K562 (cell line): ENCODE data around the gene TMOD3. TPM values are rescaled to one million over a fixed set of nuclear protein-coding genes. Genes with fewer than 3 reads are reported as not detected.

ENCODE experiments used
- ARID3A ChIP-seq: IDR thresholded peaks from 2 replicates; pipeline ENCODE4 v1.6.1; 2012; ENCODE audit warnings: low read depth, low read length, improper control_type of control experiment, borderline replicate concordance
- BHLHE40 ChIP-seq: IDR thresholded peaks from 2 replicates; pipeline ENCODE4 v1.6.1; 2011; ENCODE audit warnings: low read length, improper control_type of control experiment
- BRD4 ChIP-seq: fragments of 200-600 bp; sonication (generic); IDR thresholded peaks from 2 replicates; pipeline ENCODE4 v1.6.1; 2017; ENCODE audit warnings: inconsistent platforms
- CREB1 ChIP-seq, 2 experiments: sonication (generic) in 1 of 2; formaldehyde crosslinking in 1 of 2; IDR thresholded peaks; 2 replicates each; pipeline versions ENCODE4 v1.6.1 to v1.8.0; 2012 to 2022; ENCODE audit warnings: inconsistent platforms in 1 of 2, mild to moderate bottlenecking in 1 of 2, missing genetic modification reagents in 1 of 2, moderate library complexity in 1 of 2
- CSDE1 ChIP-seq, 2 experiments: fragments of 450-650 bp; IDR thresholded peaks; 2 replicates each; pipeline ENCODE4 v1.6.1; 2016; ENCODE audit warnings: mild to moderate bottlenecking in 1 of 2
- ESRRB ChIP-seq: fragments of 250-450 bp; sonication (Bioruptor Pico); IDR thresholded peaks from 2 replicates; pipeline ENCODE4 v1.5.0; 2020; ENCODE audit warnings: mild to moderate bottlenecking, moderate library complexity, borderline replicate concordance
- FUS ChIP-seq: fragments of 200-400 bp; formaldehyde crosslinking; optimal IDR thresholded peaks from 2 replicates; pipeline ENCODE3; 2017; ENCODE audit warnings: low read depth, low read length
- HNRNPUL1 ChIP-seq: fragments of 200-400 bp; formaldehyde crosslinking; IDR thresholded peaks from 2 replicates; pipeline ENCODE4 v1.6.1; 2017; ENCODE audit warnings: low read length
- HOXB6 ChIP-seq: fragments of 250-450 bp; sonication (Bioruptor Pico); IDR thresholded peaks from 2 replicates; pipeline ENCODE4 v1.5.1; 2022; ENCODE audit warnings: mild to moderate bottlenecking, borderline replicate concordance
- JUNB ChIP-seq: fragments of 450-650 bp; formaldehyde crosslinking; conservative IDR thresholded peaks from 2 replicates; pipeline ENCODE4 v1.4.0; 2020; ENCODE audit warnings: mild to moderate bottlenecking
- MCM3 ChIP-seq: fragments of 450-650 bp; IDR thresholded peaks from 2 replicates; pipeline ENCODE4 v1.6.1; 2016
- MED1 ChIP-seq: sonication (generic); formaldehyde crosslinking; IDR thresholded peaks from 2 replicates; pipeline ENCODE4 v1.8.1; 2023; ENCODE audit warnings: missing genetic modification reagents, borderline replicate concordance
- MTA1 ChIP-seq: fragments of 450-650 bp; IDR thresholded peaks from 2 replicates; pipeline ENCODE4 v1.6.1; 2017; ENCODE audit warnings: borderline replicate concordance
- MXI1 ChIP-seq: IDR thresholded peaks from 2 replicates; pipeline ENCODE4 v1.6.1; 2011; ENCODE audit warnings: low read depth, mild to moderate bottlenecking, improper control_type of control experiment, low read length
- PCBP1 ChIP-seq: fragments of 200-400 bp; formaldehyde crosslinking; IDR thresholded peaks from 2 replicates; pipeline ENCODE4 v1.6.1; 2018; ENCODE audit warnings: mild to moderate bottlenecking, low read depth, low read length; ENCODE audit not compliant: poor library complexity, severe bottlenecking
- PHF20 ChIP-seq: fragments of 450-650 bp; IDR thresholded peaks from 2 replicates; pipeline ENCODE4 v1.6.1; 2018; ENCODE audit not compliant: partially characterized antibody
- PRMT5 ChIP-seq: sonication (generic); formaldehyde crosslinking; IDR thresholded peaks from 2 replicates; pipeline ENCODE4 v1.5.0; 2020; ENCODE audit warnings: missing genetic modification reagents
- RBM14 ChIP-seq: fragments of 200-400 bp; formaldehyde crosslinking; IDR thresholded peaks from 2 replicates; pipeline ENCODE4 v1.6.1; 2018; ENCODE audit warnings: low read depth, mild to moderate bottlenecking, low read length, moderate library complexity, borderline replicate concordance; ENCODE audit not compliant: insufficient read depth
- RBM22 ChIP-seq: fragments of 200-400 bp; formaldehyde crosslinking; IDR thresholded peaks from 2 replicates; pipeline ENCODE4 v1.6.1; 2018; ENCODE audit warnings: low read length, low read depth; ENCODE audit not compliant: poor library complexity, severe bottlenecking
- SAFB ChIP-seq: fragments of 200-400 bp; formaldehyde crosslinking; IDR thresholded peaks from 2 replicates; pipeline ENCODE4 v1.6.1; 2017; ENCODE audit warnings: low read depth, low read length, borderline replicate concordance
- SIRT6 ChIP-seq: IDR thresholded peaks from one replicate; pipeline ENCODE4 v1.6.1; 2012; ENCODE audit warnings: low read depth, mild to moderate bottlenecking, control low read depth, inconsistent platforms, low read length, moderate library complexity
- SMAD1 ChIP-seq: fragments of 150-350 bp; IDR thresholded peaks from 2 replicates; pipeline ENCODE4 v1.6.1; 2014; ENCODE audit warnings: low read length, low read depth; ENCODE audit not compliant: partially characterized antibody
- SMARCA4 ChIP-seq: fragments of 450-650 bp; IDR thresholded peaks from 2 replicates; pipeline ENCODE4 v1.6.1; 2016
- SMARCC2 ChIP-seq: fragments of 450-650 bp; IDR thresholded peaks from 2 replicates; pipeline ENCODE4 v1.6.1; 2017; ENCODE audit warnings: antibody characterized with exemption, moderate library complexity, mild to moderate bottlenecking, low read depth
- TAF9B ChIP-seq: fragments of 450-650 bp; IDR thresholded peaks from 2 replicates; pipeline ENCODE4 v1.6.1; 2018; ENCODE audit warnings: mild to moderate bottlenecking; ENCODE audit not compliant: partially characterized antibody
- XRCC4 ChIP-seq: IDR thresholded peaks from one replicate; pipeline ENCODE4 v1.6.1; 2011; ENCODE audit not compliant: insufficient read depth, insufficient read length; ENCODE audit errors: extremely low read depth
- ZNF143 ChIP-seq: sonication (generic); formaldehyde crosslinking; IDR thresholded peaks from 2 replicates; pipeline ENCODE4 v1.9.0; 2022; ENCODE audit warnings: mild to moderate bottlenecking, missing genetic modification reagents
- ZNF239 ChIP-seq: fragments of 250-450 bp; sonication (Bioruptor Pico); IDR thresholded peaks from 2 replicates; pipeline ENCODE4 v1.4.0; 2020; ENCODE audit warnings: mild to moderate bottlenecking
- ZNF324 ChIP-seq: fragments of 250-450 bp; sonication (Bioruptor Pico); IDR thresholded peaks from 2 replicates; pipeline ENCODE4 v1.4.0; 2020; ENCODE audit warnings: mild to moderate bottlenecking
- ZNF431 ChIP-seq: sonication (generic); formaldehyde crosslinking; IDR thresholded peaks from 2 replicates; pipeline ENCODE4 v1.8.0; 2022; ENCODE audit warnings: mild to moderate bottlenecking, missing genetic modification reagents
- ZNF589 ChIP-seq: fragments of 200-800 bp; sonication (Bioruptor generic); IDR thresholded peaks from 2 replicates; pipeline ENCODE4 v1.6.1; 2016; ENCODE audit warnings: low read depth, missing genetic modification characterization, missing compliant biosample characterization
- polyA plus RNA-seq, 8 experiments: library from polyadenylated mRNA; depleted of rRNA in 4 of 8; stranded (reverse) in 5 of 8; unstranded in 3 of 8; fragments of >200 nt; fragmentation: Nextera tagmentation in 2 of 8; fragmentation: Illumina TruSeq in 1 of 8; extraction: Ambion mirVana in 2 of 8; extraction: Trizol in 1 of 8; gene quantifications; 2 replicates each; pipeline versions ENCODE4 v1.2.1 to v1.2.3, GENCODE V29; 2011 to 2014; ENCODE audit warnings: inconsistent platforms in 1 of 8, missing spikeins in 1 of 8
- total RNA-seq, 7 experiments: library from RNA; depleted of rRNA in 6 of 7; stranded (reverse); fragments of >200 nt in 6 of 7; fragmentation: Illumina TruSeq in 2 of 7; extraction: Trizol in 2 of 7; gene quantifications; 2 replicates each; pipeline versions ENCODE4 v1.2.1 to v1.2.3, GENCODE V29; 2011 to 2021; ENCODE audit warnings: low replicate concordance in 1 of 7

The TMOD3 gene
- total and polyA plus RNA-seq, 9 of the 15 experiments (the other 6 are each of a cell fraction or from before 2014, with no cell fraction given): 6.8 to 45.0 (median 30.9) TPM

DNA sequence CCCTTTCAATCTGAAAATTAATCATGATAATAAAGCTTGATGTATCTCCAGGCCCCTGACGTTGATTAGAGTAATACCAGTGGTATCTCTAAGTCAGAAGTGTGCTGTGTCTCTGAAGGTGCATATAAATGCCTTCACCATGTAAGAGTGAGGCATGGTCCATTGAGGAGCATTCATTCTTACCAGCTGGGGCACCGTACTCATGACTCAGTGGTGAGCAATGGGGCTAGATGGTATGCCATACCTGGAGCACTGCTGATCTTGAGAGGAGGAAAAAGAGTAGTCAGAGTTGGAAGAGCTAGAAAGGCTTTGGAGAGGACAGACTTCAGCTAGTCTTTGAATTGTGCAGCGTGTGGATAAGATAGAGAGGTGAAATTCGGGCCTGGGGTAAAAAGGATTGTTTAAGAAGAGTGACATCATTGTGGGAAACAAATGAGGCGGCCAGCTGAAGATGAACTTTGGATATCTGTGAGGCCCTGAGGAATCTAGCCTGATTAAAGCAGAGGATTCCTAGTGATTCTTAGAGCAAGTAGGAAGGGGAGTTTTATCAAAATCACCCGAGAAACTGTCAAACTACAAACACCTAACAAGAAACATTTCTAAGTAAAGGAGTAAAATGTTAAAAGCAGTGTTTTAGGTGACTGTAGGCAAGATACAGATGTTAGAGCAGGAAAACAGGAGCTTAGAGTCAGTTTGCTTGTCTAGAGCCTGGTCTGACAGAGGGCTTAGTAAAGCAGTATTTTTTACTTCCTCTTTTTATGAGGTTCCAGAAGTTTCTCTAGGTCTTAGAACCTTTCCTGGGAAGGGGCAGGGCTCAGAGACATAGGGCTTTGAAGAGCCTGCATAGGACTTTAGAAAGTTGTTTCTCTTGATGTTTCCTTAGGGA lies 13.6 kb downstream of the TMOD3 start (continued):
- TF ChIP-seq CREB1 (IDR thresholded peaks at IDR 0.05) (no peak), CREB1 (CRISPR knock-in tag; IDR thresholded peaks at IDR 0.05) (no peak), SIRT6 (no peak), ZNF324 (CRISPR knock-in tag) (no peak), MXI1 (no peak), ZNF239 (CRISPR knock-in tag) (no peak), RBM22 (no peak), SMARCA4 (peak; percentile 50; the same call in 1 of the 2 replicates), RBM14 (no peak), FUS (no peak), BHLHE40 (peak; percentile 7; the same call in 1 of the 2 replicates), MED1 (no peak), MTA1 (no peak), BRD4 (no peak), MCM3 (no peak), SMARCC2 (no peak; the same call in 1 of the 2 replicates), ZNF143 (CRISPR knock-in tag) (no peak), CSDE1 (IDR thresholded peaks at IDR 0.05) (no peak), XRCC4 (no peak), ARID3A (no peak), JUNB (CRISPR knock-in tag) (0 out of 2 replicates have a peak, but pooled peaks have one; percentile 14), SMAD1 (no peak), TAF9B (no peak), PCBP1 (no peak), SAFB (no peak), HNRNPUL1 (no peak), PRMT5 (no peak), HOXB6 (CRISPR knock-in tag) (no peak), ZNF589 (CRISPR knock-in tag) (0 out of 2 replicates have a peak, but pooled peaks have one; percentile 29), ESRRB (CRISPR knock-in tag) (no peak), ZNF431 (CRISPR knock-in tag) (no peak), PHF20 (no peak)
